ENCODE data around the gene SS18L1. TPM values are rescaled to one million over a fixed set of nuclear protein-coding genes. Genes with fewer than 3 reads are reported as not detected.

The SS18L1 gene
- total RNA-seq, 1 experiment from 2014 or later, result 21.6 TPM

GRCh38 chr20:62162765-62163484 is 19.4 kb downstream of the SS18L1 start:
- Histone ChIP-seq H3K36me3 (ENCODE audit: control insufficient read depth, insufficient read depth, low read length) (no peaks in the 10 kb centered on the region; the same call in 1 of the 2 replicates), H3K27ac (ENCODE audit: low read length) (no peak overlapping the region), H3K4me3 (ENCODE audit: low read depth in 2 of 2, low read length in 2 of 2) (no peak overlapping the region), H3K27me3 (ENCODE audit: control insufficient read depth, insufficient read depth, low read length) (no peaks in the 10 kb centered on the region), H3K4me1 (ENCODE audit: control insufficient read depth, insufficient read depth, low read length) (no peaks in the 10 kb centered on the region), H3K9me3 (ENCODE audit: control insufficient read depth, insufficient read depth, low read depth, low read length) (no peaks in the 10 kb centered on the region)
- intact Hi-C loops (cut with micrococcal nuclease; ENCODE audit: unreplicated experiment) (no loop called here), in situ Hi-C loops (cut with HindIII; ENCODE audit: low pct_unique_long_range_greater_than_20kb, low sequenced_read_pairs) (no loop called here)
- no peak for ATAC-seq
- POLR2A ChIA-PET, result no interaction called here
- CTCF ChIA-PET, result interaction anchor here (0.6 kb wide), 1 partner anchor 13 kb away, joined by 3 read pairs; no protein-coding TSS in a partner anchor
- no peak for TF ChIP-seq REST (IDR thresholded peaks at IDR 0.05; ENCODE audit: insufficient read depth in 1 of 2, low read depth in 2 of 2, low read length in 1 of 2)
- TF ChIP-seq, protein P1, sequence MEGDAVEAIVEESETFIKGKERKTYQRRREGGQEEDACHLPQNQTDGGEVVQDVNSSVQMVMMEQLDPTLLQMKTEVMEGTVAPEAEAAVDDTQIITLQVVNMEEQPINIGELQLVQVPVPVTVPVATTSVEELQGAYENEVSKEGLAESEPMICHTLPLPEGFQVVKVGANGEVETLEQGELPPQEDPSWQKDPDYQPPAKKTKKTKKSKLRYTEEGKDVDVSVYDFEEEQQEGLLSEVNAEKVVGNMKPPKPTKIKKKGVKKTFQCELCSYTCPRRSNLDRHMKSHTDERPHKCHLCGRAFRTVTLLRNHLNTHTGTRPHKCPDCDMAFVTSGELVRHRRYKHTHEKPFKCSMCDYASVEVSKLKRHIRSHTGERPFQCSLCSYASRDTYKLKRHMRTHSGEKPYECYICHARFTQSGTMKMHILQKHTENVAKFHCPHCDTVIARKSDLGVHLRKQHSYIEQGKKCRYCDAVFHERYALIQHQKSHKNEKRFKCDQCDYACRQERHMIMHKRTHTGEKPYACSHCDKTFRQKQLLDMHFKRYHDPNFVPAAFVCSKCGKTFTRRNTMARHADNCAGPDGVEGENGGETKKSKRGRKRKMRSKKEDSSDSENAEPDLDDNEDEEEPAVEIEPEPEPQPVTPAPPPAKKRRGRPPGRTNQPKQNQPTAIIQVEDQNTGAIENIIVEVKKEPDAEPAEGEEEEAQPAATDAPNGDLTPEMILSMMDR (IDR thresholded peaks at IDR 0.05), result no peak
- no peak for TF ChIP-seq SIN3A (IDR thresholded peaks at IDR 0.05; ENCODE audit: borderline replicate concordance, insufficient read depth, low read depth, low read length)
- no peak for TF ChIP-seq TCF7L2 (IDR thresholded peaks at IDR 0.05; ENCODE audit: low read depth, low read length)
- TF ChIP-seq POLR2AphosphoS5 (IDR thresholded peaks at IDR 0.05; ENCODE audit: low read depth, low read length), result no peak
- BruUV-seq (replicated peaks), result no TSS peak
- no peak for DNase-seq (ENCODE audit: low read depth, low spot score)

GRCh38 chr20:62163485-62163865 is 19.9 kb downstream of the SS18L1 start:
- intact Hi-C loops (cut with micrococcal nuclease; ENCODE audit: unreplicated experiment), result no loop called here
- no TSS peak for BruUV-seq (replicated peaks)
- ChIA-PET POLR2A (no interaction called here), CTCF (no interaction called here)
- no peak overlapping the region for H3K27ac ChIP-seq (ENCODE audit: low read length)
- no peaks in the 10 kb centered on the region for H3K4me1 ChIP-seq (ENCODE audit: control insufficient read depth, insufficient read depth, low read length)
- H3K27me3 ChIP-seq (ENCODE audit: control insufficient read depth, insufficient read depth, low read length), result no peaks in the 10 kb centered on the region
- no peak for ATAC-seq
- H3K9me3 ChIP-seq (ENCODE audit: control insufficient read depth, insufficient read depth, low read depth, low read length), result no peaks in the 10 kb centered on the region
- H3K36me3 ChIP-seq (ENCODE audit: control insufficient read depth, insufficient read depth, low read length), result no peaks in the 10 kb centered on the region; the same call in 1 of the 2 replicates
- DNase-seq (ENCODE audit: low read depth, low spot score), result no peak
- in situ Hi-C loops (cut with HindIII; ENCODE audit: low pct_unique_long_range_greater_than_20kb, low sequenced_read_pairs), result no loop called here
- H3K4me3 ChIP-seq (ENCODE audit: low read depth in 2 of 2, low read length in 2 of 2), result no peak overlapping the region
- TF ChIP-seq POLR2AphosphoS5 (IDR thresholded peaks at IDR 0.05; ENCODE audit: low read depth, low read length) (no peak), SIN3A (IDR thresholded peaks at IDR 0.05; ENCODE audit: borderline replicate concordance, insufficient read depth, low read depth, low read length) (no peak), TCF7L2 (IDR thresholded peaks at IDR 0.05; ENCODE audit: low read depth, low read length) (no peak), REST (IDR thresholded peaks at IDR 0.05; ENCODE audit: insufficient read depth in 1 of 2, low read depth in 2 of 2, low read length in 1 of 2) (no peak)
- TF ChIP-seq, protein P1 (IDR thresholded peaks at IDR 0.05), result no peak

Data from Panc1 (cell line).